ENCODE measurements around the gene CIB4. TPM values are rescaled to one million over a fixed set of nuclear protein-coding genes. Genes with fewer than 3 reads are reported as not detected.

Gene CIB4
- total and polyA plus RNA-seq, 2 donors from 2014 or later: not detected

DNA sequence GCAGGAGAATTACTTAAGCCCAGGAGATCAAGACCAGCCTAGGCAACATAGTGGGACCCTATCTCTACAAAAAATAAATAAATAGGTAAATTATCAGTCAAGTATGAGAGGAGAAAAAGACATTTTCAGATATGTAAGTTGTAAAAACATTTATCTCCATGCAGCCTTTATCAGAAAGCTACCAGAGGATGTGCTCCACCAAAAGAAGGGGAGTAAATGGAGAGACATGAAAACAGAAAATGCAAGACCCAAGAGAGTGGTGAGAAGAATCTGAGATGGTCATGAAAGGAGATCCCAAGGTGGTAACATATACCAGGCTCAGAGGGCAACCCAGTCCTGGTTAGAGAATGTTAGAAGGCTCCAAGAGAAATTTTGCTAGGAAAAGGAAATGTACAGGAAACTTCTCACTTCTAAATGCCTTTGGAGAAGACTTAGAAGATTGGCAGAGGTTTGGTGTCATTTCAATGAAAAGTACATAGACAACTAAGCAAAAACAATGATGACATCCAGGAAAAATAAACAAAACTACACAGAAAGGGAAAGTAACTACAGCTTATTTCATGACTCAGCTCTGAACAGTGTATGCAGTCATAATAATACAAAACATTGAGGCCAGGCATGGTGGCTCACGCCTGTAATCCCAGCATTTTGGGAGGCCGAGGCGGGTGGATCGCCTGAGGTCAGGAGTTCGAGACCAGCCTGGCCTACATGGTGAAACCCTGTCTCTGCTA is 19.5 kb downstream of the CIB4 start:
- H3K36me3 ChIP-seq (ENCODE audit: control insufficient read depth in 2 of 3, insufficient read depth in 3 of 3, low read length in 3 of 3): no peaks in the 10 kb centered on the region
- TF ChIP-seq, protein P1, sequence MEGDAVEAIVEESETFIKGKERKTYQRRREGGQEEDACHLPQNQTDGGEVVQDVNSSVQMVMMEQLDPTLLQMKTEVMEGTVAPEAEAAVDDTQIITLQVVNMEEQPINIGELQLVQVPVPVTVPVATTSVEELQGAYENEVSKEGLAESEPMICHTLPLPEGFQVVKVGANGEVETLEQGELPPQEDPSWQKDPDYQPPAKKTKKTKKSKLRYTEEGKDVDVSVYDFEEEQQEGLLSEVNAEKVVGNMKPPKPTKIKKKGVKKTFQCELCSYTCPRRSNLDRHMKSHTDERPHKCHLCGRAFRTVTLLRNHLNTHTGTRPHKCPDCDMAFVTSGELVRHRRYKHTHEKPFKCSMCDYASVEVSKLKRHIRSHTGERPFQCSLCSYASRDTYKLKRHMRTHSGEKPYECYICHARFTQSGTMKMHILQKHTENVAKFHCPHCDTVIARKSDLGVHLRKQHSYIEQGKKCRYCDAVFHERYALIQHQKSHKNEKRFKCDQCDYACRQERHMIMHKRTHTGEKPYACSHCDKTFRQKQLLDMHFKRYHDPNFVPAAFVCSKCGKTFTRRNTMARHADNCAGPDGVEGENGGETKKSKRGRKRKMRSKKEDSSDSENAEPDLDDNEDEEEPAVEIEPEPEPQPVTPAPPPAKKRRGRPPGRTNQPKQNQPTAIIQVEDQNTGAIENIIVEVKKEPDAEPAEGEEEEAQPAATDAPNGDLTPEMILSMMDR (IDR thresholded peaks at IDR 0.05; ENCODE audit: borderline replicate concordance, extremely low read depth, insufficient read depth): no peak
- no peaks in the 10 kb centered on the region for H3K9me3 ChIP-seq (ENCODE audit: control insufficient read depth in 2 of 3, insufficient read depth in 1 of 3, low read length in 3 of 3)
- H3K9ac ChIP-seq (ENCODE audit: low read length in 3 of 3): no peak overlapping the region
- H3K27ac ChIP-seq (ENCODE audit: low read depth in 2 of 2, low read length in 2 of 2): no peak overlapping the region
- DNase-seq (no peak), FAIRE-seq (no peak)
- intact Hi-C loops (cut with DNase I): no loop called here
- H3K4me1 ChIP-seq (ENCODE audit: control insufficient read depth in 2 of 3, insufficient read depth in 2 of 3, low read depth in 1 of 3, low read length in 3 of 3): no peaks in the 10 kb centered on the region
- H3K4me3 ChIP-seq (ENCODE audit: low read length in 3 of 3): no peak overlapping the region
- H3K27me3 ChIP-seq (ENCODE audit: control insufficient read depth, insufficient read depth, low read length): no peaks in the 10 kb centered on the region

DNA sequence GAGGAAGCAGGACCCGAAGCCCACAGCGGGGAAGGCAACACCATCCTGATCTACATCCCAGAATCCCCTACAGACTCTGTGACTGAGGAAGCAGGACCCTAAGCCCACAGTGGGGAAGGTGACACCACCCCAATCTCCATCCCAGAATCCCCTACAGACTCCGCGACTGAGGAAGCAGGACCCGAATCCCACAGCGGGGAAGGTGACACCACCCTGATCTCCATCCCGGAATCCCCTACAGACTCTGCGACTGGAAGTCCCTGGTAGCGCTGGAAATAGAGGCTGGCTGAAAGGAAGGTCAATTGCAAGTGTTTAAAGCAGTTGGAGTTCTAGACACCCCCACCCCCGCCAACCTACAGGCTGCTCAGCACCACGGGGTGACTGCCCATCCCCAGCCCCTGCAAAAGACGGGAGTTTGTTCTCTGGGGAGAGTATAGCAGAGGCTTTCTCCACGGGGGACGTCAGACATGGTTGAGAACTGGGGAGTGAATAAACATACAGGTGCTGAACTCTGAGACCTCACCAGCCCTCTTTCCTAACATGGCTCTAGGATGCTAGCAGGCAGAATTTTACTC is 21.0 kb downstream of the CIB4 start:
- Histone ChIP-seq H3K27me3 (ENCODE audit: control insufficient read depth, insufficient read depth, low read length) (no peaks in the 10 kb centered on the region), H3K36me3 (ENCODE audit: control insufficient read depth in 2 of 3, insufficient read depth in 3 of 3, low read length in 3 of 3) (no peaks in the 10 kb centered on the region), H3K9me3 (ENCODE audit: control insufficient read depth in 2 of 3, insufficient read depth in 1 of 3, low read length in 3 of 3) (no peaks in the 10 kb centered on the region), H3K4me3 (ENCODE audit: low read length in 3 of 3) (no peak overlapping the region), H3K27ac (ENCODE audit: low read depth in 2 of 2, low read length in 2 of 2) (no peak overlapping the region), H3K9ac (ENCODE audit: low read length in 3 of 3) (no peak overlapping the region), H3K4me1 (ENCODE audit: control insufficient read depth in 2 of 3, insufficient read depth in 2 of 3, low read depth in 1 of 3, low read length in 3 of 3) (no peaks in the 10 kb centered on the region)
- intact Hi-C loops (cut with DNase I): no loop called here
- FAIRE-seq (no peak), DNase-seq (peak in 2 of 5 donors; percentile 8 to 26)
- TF ChIP-seq, protein P1 (IDR thresholded peaks at IDR 0.05; ENCODE audit: borderline replicate concordance, extremely low read depth, insufficient read depth): no peak

DNA sequence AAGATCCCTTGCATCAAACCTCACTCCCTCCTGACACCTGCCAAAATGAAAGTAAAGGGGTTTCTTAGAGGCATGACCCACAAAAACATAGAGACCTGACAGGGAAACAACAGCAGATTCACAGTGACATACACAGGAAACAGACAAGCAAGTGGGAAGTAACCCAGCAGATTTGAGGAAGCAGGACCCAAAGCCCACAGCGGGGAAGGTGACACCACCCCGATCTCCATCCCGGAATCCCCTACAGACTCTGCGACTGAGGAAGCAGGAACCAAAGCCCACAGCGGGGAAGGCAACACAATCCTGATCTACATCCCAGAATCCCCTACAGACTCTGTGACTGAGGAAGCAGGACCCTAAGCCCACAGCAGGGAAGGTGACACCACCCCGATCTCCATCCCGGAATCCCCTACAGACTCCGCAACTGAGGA is 21.6 kb downstream of the CIB4 start:
- Histone ChIP-seq H3K9me3 (ENCODE audit: control insufficient read depth in 2 of 3, insufficient read depth in 1 of 3, low read length in 3 of 3) (no peaks in the 10 kb centered on the region), H3K4me3 (ENCODE audit: low read length in 3 of 3) (no peak overlapping the region), H3K36me3 (ENCODE audit: control insufficient read depth in 2 of 3, insufficient read depth in 3 of 3, low read length in 3 of 3) (no peaks in the 10 kb centered on the region), H3K27ac (ENCODE audit: low read depth in 2 of 2, low read length in 2 of 2) (no peak overlapping the region), H3K27me3 (ENCODE audit: control insufficient read depth, insufficient read depth, low read length) (no peaks in the 10 kb centered on the region), H3K4me1 (ENCODE audit: control insufficient read depth in 2 of 3, insufficient read depth in 2 of 3, low read depth in 1 of 3, low read length in 3 of 3) (no peaks in the 10 kb centered on the region), H3K9ac (ENCODE audit: low read length in 3 of 3) (no peak overlapping the region)
- FAIRE-seq (no peak), DNase-seq (no peak)
- intact Hi-C loops (cut with DNase I): no loop called here
- TF ChIP-seq, protein P1 (IDR thresholded peaks at IDR 0.05; ENCODE audit: borderline replicate concordance, extremely low read depth, insufficient read depth): no peak
